ENCODE results near the gene RNF166. TPM values are rescaled to one million over a fixed set of nuclear protein-coding genes. Genes with fewer than 3 reads are reported as not detected.

Gene RNF166
- total RNA-seq, 1 donor from 2014 or later, result 9.1 TPM

- peak in 1 of 2 donors; percentile 35 for DNase-seq (ENCODE audit: low read depth in 2 of 2)
These were observed 988 bp upstream of the RNF166 start for GRCh38 chr16:88706965-88707826.

GRCh38 chr16:88705801-88706228 lies 393 bp downstream of the RNF166 start:
- DNase-seq (ENCODE audit: low read depth in 2 of 2), result peak in 1 of 2 donors; percentile 26

GRCh38 chr16:88705076-88705684 lies 1.0 kb downstream of the RNF166 start:
- peak in 1 of 2 donors; percentile 28 for DNase-seq (ENCODE audit: low read depth in 2 of 2)

GRCh38 chr16:88703486-88704309 lies 2.5 kb downstream of the RNF166 start:
- DNase-seq (ENCODE audit: low read depth in 2 of 2), result peak in 1 of 2 donors; percentile 45

GRCh38 chr16:88702371-88703210 lies 3.6 kb downstream of the RNF166 start:
- no peak for DNase-seq (ENCODE audit: low read depth in 2 of 2)

- peak in 1 of 2 donors; percentile 39 for DNase-seq (ENCODE audit: low read depth in 2 of 2)
These were observed 4.4 kb downstream of the RNF166 start for GRCh38 chr16:88701581-88702370.

- DNase-seq (ENCODE audit: low read depth in 2 of 2), result peak; percentile 87 to 97
These were observed 5.3 kb downstream of the RNF166 start for GRCh38 chr16:88700636-88701482.

- DNase-seq (ENCODE audit: low read depth in 2 of 2), result no peak
These were observed 5.9 kb downstream of the RNF166 start for GRCh38 chr16:88700322-88700635.

GRCh38 chr16:88699180-88699579 lies 7.0 kb downstream of the RNF166 start:
- no peak for DNase-seq (ENCODE audit: low read depth in 2 of 2)

GRCh38 chr16:88698646-88699045 lies 7.6 kb downstream of the RNF166 start:
- DNase-seq (ENCODE audit: low read depth in 2 of 2), result no peak

GRCh38 chr16:88697831-88698615 lies 8.2 kb downstream of the RNF166 start:
- DNase-seq (ENCODE audit: low read depth in 2 of 2), result peak in 1 of 2 donors; percentile 33

- no peak for DNase-seq (ENCODE audit: low read depth in 2 of 2)
These were observed 8.9 kb downstream of the RNF166 start for GRCh38 chr16:88697116-88697830.

GRCh38 chr16:88696441-88696840 lies 9.8 kb downstream of the RNF166 start:
- no peak for DNase-seq (ENCODE audit: low read depth in 2 of 2)

- no peak for DNase-seq (ENCODE audit: low read depth in 2 of 2)
These were observed 10.5 kb downstream of the RNF166 start for GRCh38 chr16:88695753-88696152.

GRCh38 chr16:88695218-88695617 lies 11.0 kb downstream of the RNF166 start:
- no peak for DNase-seq (ENCODE audit: low read depth in 2 of 2)

GRCh38 chr16:88694221-88695087 lies 11.8 kb downstream of the RNF166 start:
- no peak for DNase-seq (ENCODE audit: low read depth in 2 of 2)
